ENCODE measurements around the gene DNAH11. TPM values are rescaled to one million over a fixed set of nuclear protein-coding genes. Genes with fewer than 3 reads are reported as not detected.

The DNAH11 gene
- total and polyA plus RNA-seq, 2 of the 4 experiments (the other 2 are of a cell fraction), result not detected

- ChIA-PET POLR2A (ENCODE audit: unreplicated experiment) (no interaction called here), CTCF (no interaction called here)
- Histone ChIP-seq H3K27me3 (ENCODE audit: control insufficient read depth, insufficient read depth, low read length) (no peaks in the 10 kb centered on the region), H2AK5ac (ENCODE audit: low read depth, low read length) (no peak overlapping the region), H3K4me1 (ENCODE audit: control insufficient read depth, insufficient read depth, low read length) (no peaks in the 10 kb centered on the region), H3K9ac (ENCODE audit: low read depth, low read length) (no peak overlapping the region), H2AFZ (replicated peaks; ENCODE audit: low read length, poor library complexity) (no peak overlapping the region), H3K18ac (ENCODE audit: low read depth, low read length) (no peak overlapping the region), H3K36me3 (ENCODE audit: control insufficient read depth, insufficient read depth, low read length) (no peaks in the 10 kb centered on the region), H3K79me1 (ENCODE audit: low read depth in 1 of 2, low read length in 2 of 2) (no peaks in the 10 kb centered on the region), H3K27ac (ENCODE audit: insufficient read depth, low read length) (no peak overlapping the region), H3K14ac (replicated peaks; ENCODE audit: low read depth, low read length) (no peak overlapping the region), H4K20me1 (ENCODE audit: insufficient read depth, low read length) (no peaks in the 10 kb centered on the region), H3K9me1 (ENCODE audit: insufficient read depth, low read length) (no peaks in the 10 kb centered on the region), H4K91ac (ENCODE audit: insufficient read depth, low read depth, low read length) (no peak overlapping the region), H4K8ac (ENCODE audit: low read depth in 2 of 2, low read length in 2 of 2) (no peak overlapping the region), H2BK20ac (ENCODE audit: low read depth, low read length) (no peak overlapping the region), H2BK15ac (ENCODE audit: low read depth, low read length) (no peak overlapping the region), H2BK120ac (ENCODE audit: low read depth, low read length) (no peak overlapping the region), H2AK9ac (replicated peaks; ENCODE audit: low read depth, low read length, poor library complexity) (no peak overlapping the region), H3K56ac (ENCODE audit: extremely low read depth, insufficient read depth, low read length) (no peak overlapping the region), H3K9me3 (ENCODE audit: control insufficient read depth, insufficient read depth, low read length) (no peaks in the 10 kb centered on the region), H2BK5ac (ENCODE audit: low read depth, low read length, poor library complexity, severe bottlenecking) (no peak overlapping the region), H3K4ac (ENCODE audit: low read depth, low read length) (no peak overlapping the region), H4K5ac (ENCODE audit: low read depth, low read length) (no peak overlapping the region), H3K23ac (ENCODE audit: low read depth, low read length) (no peak overlapping the region), H3K4me3 (ENCODE audit: insufficient read depth, low read depth, low read length) (no peak overlapping the region), H3K4me2 (ENCODE audit: low read depth, low read length) (no peak overlapping the region)
- no CpG with 5 or more reads among the region's 1 CpG for WGBS, 2 experiments (ENCODE audit: extremely low coverage in 2 of 2, insufficient read length in 1 of 2)
- ATAC-seq (ENCODE audit: low read depth) (no peak), DNase-seq (no peak)
- TF ChIP-seq MAFK (IDR thresholded peaks at IDR 0.05; ENCODE audit: low read depth, low read length), result peak; percentile 45
- no peak for TF ChIP-seq MAZ (IDR thresholded peaks at IDR 0.05; ENCODE audit: borderline replicate concordance, low read depth, low read length)
- dilution Hi-C loops (cut with HindIII; ENCODE audit: low sequenced_read_pairs, unreplicated experiment) (no loop called here), intact Hi-C loops (cut with micrococcal nuclease) (no loop called here), in situ Hi-C loops (cut with MboI; ENCODE audit: low sequenced_read_pairs) (no loop called here)
- BruUV-seq (replicated peaks), result no TSS peak
Measured at GRCh38 chr7:21762469-21762868, 219.6 kb downstream of the DNAH11 start.

All from IMR-90 (cell line).